Measurements from ENCODE around the gene PRKCE. TPM values are rescaled to one million over a fixed set of nuclear protein-coding genes. Genes with fewer than 3 reads are reported as not detected.

Gene PRKCE
- polyA plus RNA-seq, 3 donors = 1.3 to 7.7 (median 2.3) TPM

DNA sequence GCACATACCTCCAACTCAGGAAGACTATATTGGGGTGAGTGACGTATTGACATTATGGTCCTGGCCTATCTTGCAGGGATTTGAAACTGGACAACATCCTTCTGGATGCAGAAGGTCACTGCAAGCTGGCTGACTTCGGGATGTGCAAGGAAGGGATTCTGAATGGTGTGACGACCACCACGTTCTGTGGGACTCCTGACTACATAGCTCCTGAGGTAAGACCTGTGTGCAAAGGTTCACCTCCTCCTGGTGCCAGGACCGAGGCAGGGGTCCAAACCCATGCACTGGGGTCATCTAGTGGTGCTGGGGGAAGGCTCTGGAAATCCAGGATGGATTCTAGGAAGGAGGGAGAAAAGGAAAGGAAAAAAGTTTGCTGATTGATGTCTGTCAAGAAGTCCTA, 493.5 kb downstream of the PRKCE start:
- no peak for DNase-seq
- H3K36me3 ChIP-seq (replicated peaks in 1 of 2; ENCODE audit: control insufficient read depth in 1 of 2, insufficient read depth in 2 of 2, low read length in 2 of 2) = peaks cover 0 to 9% of the 10 kb centered on the region in 2 donors
- no peak overlapping the region for H2AFZ ChIP-seq (ENCODE audit: insufficient read depth, low read depth, low read length, poor library complexity, severe bottlenecking)
- no peak overlapping the region for H3K4me3 Mint-ChIP-seq
- peaks cover 25 to 28% of the 10 kb centered on the region in 2 donors for H3K36me3 Mint-ChIP-seq
- H3K4me1 ChIP-seq (ENCODE audit: control insufficient read depth in 1 of 2, insufficient read depth in 2 of 2, low read length in 2 of 2) = peaks cover 4 to 5% of the 10 kb centered on the region in 2 donors
- TF ChIP-seq CTCF (IDR thresholded peaks at IDR 0.05) = no peak
- H3K4me3 ChIP-seq (replicated peaks in 1 of 3; ENCODE audit: low read depth in 2 of 3, low read length in 3 of 3) = no peak overlapping the region
- H4K20me1 ChIP-seq (ENCODE audit: insufficient read depth, low read length) = no peaks in the 10 kb centered on the region
- no peaks in the 10 kb centered on the region for H3K9me3 Mint-ChIP-seq
- peaks cover 0 to 3% (median 3%) of the 10 kb centered on the region in 3 donors for H3K27me3 Mint-ChIP-seq (ENCODE audit: low read depth in 3 of 3)
- no peaks in the 10 kb centered on the region for H3K27me3 ChIP-seq (ENCODE audit: control insufficient read depth in 2 of 2, insufficient read depth in 2 of 2, low read length in 2 of 2)
- H3K27ac ChIP-seq (ENCODE audit: low read depth in 1 of 2, low read length in 2 of 2) = no peak overlapping the region
- H3K4me1 Mint-ChIP-seq = peaks cover 17% of the 10 kb centered on the region
- intact Hi-C loops (cut with micrococcal nuclease) = no loop called here
- no peaks in the 10 kb centered on the region for H3K79me2 ChIP-seq (ENCODE audit: insufficient read depth, low read length)
- WGBS (ENCODE audit: insufficient coverage) = 98% methylated on average over 4 of the region's 5 CpGs
- H3K9me3 ChIP-seq (replicated peaks in 1 of 2; ENCODE audit: control insufficient read depth in 1 of 2, insufficient read depth in 1 of 2, low read length in 2 of 2) = no peaks in the 10 kb centered on the region
- no peak overlapping the region for H3K4me2 ChIP-seq (replicated peaks; ENCODE audit: extremely low read depth, low read length, poor library complexity, severe bottlenecking)
- no peak overlapping the region for H3K27ac Mint-ChIP-seq
- no peak overlapping the region for H3K9ac ChIP-seq (ENCODE audit: insufficient read depth, low read length, poor library complexity, severe bottlenecking)

- Histone ChIP-seq H2AFZ (ENCODE audit: insufficient read depth, low read depth, low read length, poor library complexity, severe bottlenecking) (no peak overlapping the region), H3K27me3 (ENCODE audit: control insufficient read depth in 2 of 2, insufficient read depth in 2 of 2, low read length in 2 of 2) (no peaks in the 10 kb centered on the region), H3K4me3 (replicated peaks in 1 of 3; ENCODE audit: low read depth in 2 of 3, low read length in 3 of 3) (no peak overlapping the region), H3K9me3 (replicated peaks in 1 of 2; ENCODE audit: control insufficient read depth in 1 of 2, insufficient read depth in 1 of 2, low read length in 2 of 2) (no peaks in the 10 kb centered on the region), H3K4me1 (ENCODE audit: control insufficient read depth in 1 of 2, insufficient read depth in 2 of 2, low read length in 2 of 2) (peaks cover 4 to 5% of the 10 kb centered on the region in 2 donors), H3K9ac (ENCODE audit: insufficient read depth, low read length, poor library complexity, severe bottlenecking) (no peak overlapping the region), H3K27ac (ENCODE audit: low read depth in 1 of 2, low read length in 2 of 2) (no peak overlapping the region), H3K4me2 (replicated peaks; ENCODE audit: extremely low read depth, low read length, poor library complexity, severe bottlenecking) (no peak overlapping the region), H3K36me3 (replicated peaks in 1 of 2; ENCODE audit: control insufficient read depth in 1 of 2, insufficient read depth in 2 of 2, low read length in 2 of 2) (peaks cover 0 to 9% of the 10 kb centered on the region in 2 donors), H3K79me2 (ENCODE audit: insufficient read depth, low read length) (no peaks in the 10 kb centered on the region), H4K20me1 (ENCODE audit: insufficient read depth, low read length) (no peaks in the 10 kb centered on the region)
- DNase-seq = no peak
- no peak overlapping the region for H3K27ac Mint-ChIP-seq
- no peak for TF ChIP-seq CTCF (IDR thresholded peaks at IDR 0.05)
- peaks cover 26 to 28% of the 10 kb centered on the region in 2 donors for H3K36me3 Mint-ChIP-seq
- H3K4me3 Mint-ChIP-seq = no peak overlapping the region
- H3K9me3 Mint-ChIP-seq = no peaks in the 10 kb centered on the region
- intact Hi-C loops (cut with micrococcal nuclease) = no loop called here
- H3K4me1 Mint-ChIP-seq = peaks cover 17% of the 10 kb centered on the region
- peaks cover 0 to 3% (median 3%) of the 10 kb centered on the region in 3 donors for H3K27me3 Mint-ChIP-seq (ENCODE audit: low read depth in 3 of 3)
Observed at GRCh38 chr2:46145840-46146239, 494.4 kb downstream of the PRKCE start.
